ENCODE results near the gene PALS1.

PALS1 gene

GRCh38 chr14:67251573-67252226 is 10.5 kb downstream of the PALS1 start:
- DNase-seq (ENCODE audit: insufficient read length, low spot score) (no peak), FAIRE-seq (no peak)
- no peak for TF ChIP-seq PAX5 (IDR thresholded peaks at IDR 0.05; ENCODE audit: insufficient read depth, low read length, severe bottlenecking)
- TF ChIP-seq TAF1 (IDR thresholded peaks at IDR 0.05; ENCODE audit: low read depth, low read length), result no peak
- TF ChIP-seq POU2F2 (IDR thresholded peaks at IDR 0.05; ENCODE audit: low read depth, low read length), result no peak

GRCh38 chr14:67253076-67253635 is 11.9 kb downstream of the PALS1 start:
- FAIRE-seq (no peak), DNase-seq (ENCODE audit: insufficient read length, low spot score) (no peak)
- TF ChIP-seq POLR2A (IDR thresholded peaks at IDR 0.05; ENCODE audit: low read depth, low read length) (no peak), TAF1 (IDR thresholded peaks at IDR 0.05; ENCODE audit: low read depth, low read length) (no peak), POU2F2 (IDR thresholded peaks at IDR 0.05; ENCODE audit: low read depth, low read length) (no peak), PAX5 (IDR thresholded peaks at IDR 0.05; ENCODE audit: insufficient read depth, low read length, severe bottlenecking) (no peak), SPI1 (IDR thresholded peaks at IDR 0.05; ENCODE audit: low read depth, low read length) (no peak), POLR2AphosphoS5 (IDR thresholded peaks at IDR 0.05; ENCODE audit: low read depth, low read length) (no peak)

- no peak for TF ChIP-seq TAF1 (IDR thresholded peaks at IDR 0.05; ENCODE audit: low read depth, low read length)
- TF ChIP-seq PAX5 (IDR thresholded peaks at IDR 0.05; ENCODE audit: insufficient read depth, low read length, severe bottlenecking), result no peak
- no peak for FAIRE-seq
- no peak for DNase-seq (ENCODE audit: insufficient read length, low spot score)
Observed at GRCh38 chr14:67257906-67258305, 16.7 kb downstream of the PALS1 start.

DNA sequence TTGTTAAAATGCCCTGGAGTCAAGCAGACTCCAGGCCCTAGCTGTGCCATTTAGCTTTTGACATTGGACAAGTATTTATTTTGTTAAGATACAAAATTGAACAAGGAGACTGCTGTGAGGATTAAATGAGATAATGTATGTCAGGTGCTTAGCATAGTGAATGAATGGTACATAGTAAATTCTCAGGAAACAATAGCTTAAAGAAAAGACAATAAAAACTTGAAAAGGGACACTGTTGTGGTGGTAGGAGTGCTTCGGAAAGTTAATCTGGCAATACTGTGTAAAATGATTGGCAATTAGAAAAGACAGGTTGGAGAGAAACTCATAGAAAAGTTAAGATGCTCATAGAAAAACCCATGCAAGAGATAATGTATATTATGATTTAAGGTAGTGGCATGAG is 19.7 kb downstream of the PALS1 start:
- DNase-seq (ENCODE audit: insufficient read length, low spot score) (no peak), FAIRE-seq (no peak)
- TF ChIP-seq POLR2AphosphoS5 (IDR thresholded peaks at IDR 0.05; ENCODE audit: low read depth, low read length) (no peak), POLR2A (IDR thresholded peaks at IDR 0.05; ENCODE audit: low read depth, low read length) (no peak), PAX5 (IDR thresholded peaks at IDR 0.05; ENCODE audit: insufficient read depth, low read length, severe bottlenecking) (no peak), SPI1 (IDR thresholded peaks at IDR 0.05; ENCODE audit: low read depth, low read length) (no peak), POU2F2 (IDR thresholded peaks at IDR 0.05; ENCODE audit: low read depth, low read length) (no peak), TAF1 (IDR thresholded peaks at IDR 0.05; ENCODE audit: low read depth, low read length) (no peak)

- TF ChIP-seq PAX5 (IDR thresholded peaks at IDR 0.05; ENCODE audit: insufficient read depth, low read length, severe bottlenecking), result no peak
- no peak for TF ChIP-seq TAF1 (IDR thresholded peaks at IDR 0.05; ENCODE audit: low read depth, low read length)
- no peak for TF ChIP-seq POLR2A (IDR thresholded peaks at IDR 0.05; ENCODE audit: low read depth, low read length)
- TF ChIP-seq POLR2AphosphoS5 (IDR thresholded peaks at IDR 0.05; ENCODE audit: low read depth, low read length), result no peak
- TF ChIP-seq SPI1 (IDR thresholded peaks at IDR 0.05; ENCODE audit: low read depth, low read length), result no peak
- no peak for TF ChIP-seq POU2F2 (IDR thresholded peaks at IDR 0.05; ENCODE audit: low read depth, low read length)
- DNase-seq (ENCODE audit: insufficient read length, low spot score) (no peak), FAIRE-seq (no peak)
Observed at GRCh38 chr14:67263499-67264149, 22.4 kb downstream of the PALS1 start.

DNA sequence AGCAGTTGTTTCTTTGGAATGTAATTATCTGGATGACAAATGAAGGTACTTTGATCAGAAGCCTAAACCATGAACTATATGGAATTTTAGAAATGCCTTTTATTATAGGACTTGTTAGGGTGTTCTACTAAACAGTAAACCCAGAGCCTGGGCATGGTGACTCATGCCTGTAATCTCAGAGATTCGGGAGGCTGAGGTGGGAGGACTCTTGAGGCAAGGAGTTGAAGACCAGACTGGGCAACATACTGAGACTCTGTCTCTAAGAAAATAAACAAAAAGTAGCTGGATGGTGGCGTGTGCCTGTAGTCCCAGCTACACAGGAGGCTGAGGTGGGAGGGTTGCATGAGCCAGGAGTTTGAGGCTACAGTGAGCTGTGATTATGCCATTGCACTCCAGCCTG is 23.9 kb downstream of the PALS1 start:
- FAIRE-seq (no peak), DNase-seq (ENCODE audit: insufficient read length, low spot score) (no peak)
- TF ChIP-seq PAX5 (IDR thresholded peaks at IDR 0.05; ENCODE audit: insufficient read depth, low read length, severe bottlenecking) (no peak), POU2F2 (IDR thresholded peaks at IDR 0.05; ENCODE audit: low read depth, low read length) (no peak), POLR2A (IDR thresholded peaks at IDR 0.05; ENCODE audit: low read depth, low read length) (no peak), POLR2AphosphoS5 (IDR thresholded peaks at IDR 0.05; ENCODE audit: low read depth, low read length) (no peak), TAF1 (IDR thresholded peaks at IDR 0.05; ENCODE audit: low read depth, low read length) (no peak), SPI1 (IDR thresholded peaks at IDR 0.05; ENCODE audit: low read depth, low read length) (no peak)

DNA sequence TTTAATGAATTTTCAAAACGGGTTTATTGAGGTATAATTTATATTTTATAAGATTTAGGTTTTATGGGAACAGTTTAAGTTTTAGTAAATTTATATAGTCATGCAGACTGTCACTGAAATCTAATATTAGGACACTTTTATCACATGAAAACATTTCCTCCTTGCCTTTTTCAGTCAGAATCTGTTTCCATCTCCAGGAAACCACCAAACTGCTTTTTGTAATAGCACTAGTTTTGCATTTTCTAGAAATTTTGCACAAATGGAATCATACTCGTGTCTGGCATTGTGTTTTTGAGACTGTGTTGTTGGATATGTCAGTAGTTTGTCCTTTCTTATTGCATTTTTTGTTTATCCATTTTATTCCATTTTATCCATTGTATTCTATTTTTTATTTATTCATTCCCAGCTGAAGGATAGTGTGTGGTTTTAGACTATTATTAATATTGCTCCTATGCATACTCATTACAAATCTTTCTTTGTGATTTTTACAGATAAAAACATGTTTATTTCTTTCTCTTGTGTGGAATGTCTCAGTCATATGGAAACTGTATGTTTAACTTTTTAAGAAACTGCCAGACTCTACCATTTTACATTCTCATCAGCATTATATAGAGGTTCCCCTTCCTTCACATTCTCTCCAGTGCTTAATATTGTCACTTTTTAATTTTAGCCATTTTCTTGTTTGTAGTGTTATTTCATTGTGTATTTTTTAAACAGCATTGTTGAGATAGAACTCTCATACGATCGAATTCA is 26.5 kb downstream of the PALS1 start:
- no peak for DNase-seq (ENCODE audit: insufficient read length, low spot score)
- no peak for TF ChIP-seq SPI1 (IDR thresholded peaks at IDR 0.05; ENCODE audit: low read depth, low read length)
- TF ChIP-seq TAF1 (IDR thresholded peaks at IDR 0.05; ENCODE audit: low read depth, low read length), result no peak
- TF ChIP-seq PAX5 (IDR thresholded peaks at IDR 0.05; ENCODE audit: insufficient read depth, low read length, severe bottlenecking), result no peak
- TF ChIP-seq POU2F2 (IDR thresholded peaks at IDR 0.05; ENCODE audit: low read depth, low read length), result no peak
- TF ChIP-seq POLR2AphosphoS5 (IDR thresholded peaks at IDR 0.05; ENCODE audit: low read depth, low read length), result no peak
- TF ChIP-seq POLR2A (IDR thresholded peaks at IDR 0.05; ENCODE audit: low read depth, low read length), result no peak
- no peak for FAIRE-seq

- FAIRE-seq (no peak), DNase-seq (ENCODE audit: insufficient read length, low spot score) (no peak)
- no peak for TF ChIP-seq POLR2A (IDR thresholded peaks at IDR 0.05; ENCODE audit: low read depth, low read length)
- TF ChIP-seq POU2F2 (IDR thresholded peaks at IDR 0.05; ENCODE audit: low read depth, low read length), result no peak
- TF ChIP-seq TAF1 (IDR thresholded peaks at IDR 0.05; ENCODE audit: low read depth, low read length), result no peak
- TF ChIP-seq POLR2AphosphoS5 (IDR thresholded peaks at IDR 0.05; ENCODE audit: low read depth, low read length), result no peak
- no peak for TF ChIP-seq SPI1 (IDR thresholded peaks at IDR 0.05; ENCODE audit: low read depth, low read length)
- TF ChIP-seq PAX5 (IDR thresholded peaks at IDR 0.05; ENCODE audit: insufficient read depth, low read length, severe bottlenecking), result no peak
Observed at GRCh38 chr14:67268426-67269150, 27.4 kb downstream of the PALS1 start.

Data from GM12891 (cell line).